A549 (cell line): ENCODE data around the gene PLA2G10.

Experiments
- BHLHE40 ChIP-seq: IDR thresholded peaks from 2 replicates; pipeline ENCODE4 v1.6.1; 2012; ENCODE audit warnings: low read depth, low read length, inconsistent platforms
- CTCF ChIP-seq: fragments of >200 bp; sonication (Bioruptor Twin); formaldehyde crosslinking; IDR thresholded peaks from 3 replicates; pipeline ENCODE4 v1.5.1; 2016
- EHF ChIP-seq: fragments of 250-450 bp; sonication (Bioruptor Pico); IDR thresholded peaks from 2 replicates; pipeline ENCODE4 v1.5.0; 2020; ENCODE audit warnings: mild to moderate bottlenecking
- JUN ChIP-seq, 2 experiments: fragments of >200 bp; sonication (Bioruptor Twin); formaldehyde crosslinking; IDR thresholded peaks; 2 replicates in 1 of 2; 3 replicates in 1 of 2; pipeline ENCODE4 v1.6.1; 2016 to 2017
- MYC ChIP-seq: IDR thresholded peaks from 2 replicates; pipeline ENCODE4 v1.6.1; 2012; ENCODE audit warnings: mild to moderate bottlenecking, inconsistent platforms, low read length, improper control_type of control experiment, borderline replicate concordance
- USF2 ChIP-seq: fragments of 450-650 bp; IDR thresholded peaks from 2 replicates; pipeline ENCODE4 v1.6.1; 2014; ENCODE audit warnings: antibody characterized with exemption

GRCh38 chr16:14640538-14640937 lies 53.6 kb downstream of the PLA2G10 start:
- TF ChIP-seq CTCF = no peak
- no peak for TF ChIP-seq USF2
- no peak for TF ChIP-seq MYC
- no peak for TF ChIP-seq BHLHE40
- no peak for TF ChIP-seq EHF (CRISPR knock-in tag)
- TF ChIP-seq JUN (IDR thresholded peaks at IDR 0.05) = no peak
